ENCODE measurements around the gene SHB. TPM values are rescaled to one million over a fixed set of nuclear protein-coding genes. Genes with fewer than 3 reads are reported as not detected.

SHB gene
- total and polyA plus RNA-seq, 2 of the 8 experiments (the other 6 are each of a cell fraction or from before 2014, with no cell fraction given): 4.1 to 12.6 TPM

DNA sequence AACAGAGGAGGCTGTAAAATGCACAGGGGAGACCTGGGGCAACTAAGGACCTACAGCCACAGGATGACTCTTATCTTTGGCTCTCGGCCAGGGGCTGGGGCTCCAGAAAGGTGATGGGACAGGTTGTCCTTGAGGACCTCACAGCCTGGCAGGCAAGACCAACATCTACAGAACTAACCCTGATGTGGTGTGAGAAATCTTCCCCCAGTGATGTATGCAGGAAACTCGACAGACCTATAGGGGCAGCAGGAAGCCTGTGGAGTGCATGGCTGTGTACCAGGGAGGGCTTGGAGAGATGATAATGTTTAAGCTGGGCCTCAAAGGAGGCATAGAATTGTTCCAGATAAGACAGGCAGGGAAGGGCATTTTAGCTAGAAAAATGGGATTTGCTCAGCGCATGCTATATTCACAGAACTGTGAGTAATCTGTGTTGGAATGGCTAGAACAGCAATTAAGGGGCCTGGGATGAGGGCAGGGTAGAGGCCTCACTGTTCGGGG lies 96.6 kb downstream of the SHB start:
- no peaks in the 10 kb centered on the region for H3K9me3 ChIP-seq (ENCODE audit: insufficient read depth in 2 of 2, low read depth in 1 of 2, low read length in 1 of 2)
- H3K27ac ChIP-seq (ENCODE audit: low read depth, low read length): no peak overlapping the region
- H3K18ac ChIP-seq (ENCODE audit: extremely low read depth, low read length): no peak overlapping the region
- H3K4me2 ChIP-seq (ENCODE audit: insufficient read depth in 1 of 2, low read depth in 2 of 2, low read length in 2 of 2): no peak overlapping the region
- H3K79me2 ChIP-seq (ENCODE audit: control insufficient read depth in 1 of 2, insufficient read depth in 2 of 2, low read length in 2 of 2): no peaks in the 10 kb centered on the region
- H2BK12ac ChIP-seq (ENCODE audit: low read depth, low read length): no peak overlapping the region
- H3K79me1 ChIP-seq (ENCODE audit: low read depth, low read length): no peaks in the 10 kb centered on the region
- CTCF ChIA-PET (ENCODE audit: partially characterized antibody): interaction anchor here (0.7 to 1.5 kb wide), 6 partner anchors 10 to 390 kb away, joined by 3 to 5 read pairs (median 3); no protein-coding TSS in a partner anchor
- H4K91ac ChIP-seq (replicated peaks; ENCODE audit: insufficient read length, low read length): no peak overlapping the region
- no peak overlapping the region for H2AK5ac ChIP-seq (ENCODE audit: low read depth, low read length)
- no peaks in the 10 kb centered on the region for H3K23me2 ChIP-seq (ENCODE audit: low read depth, low read length)
- no peak overlapping the region for H4K8ac ChIP-seq (ENCODE audit: extremely low read depth, insufficient read depth, low read length)
- no peak overlapping the region for H3K4me3 ChIP-seq (ENCODE audit: extremely low read depth in 1 of 4, insufficient read depth in 2 of 4, low read depth in 3 of 4, low read length in 4 of 4)
- no peak overlapping the region for H2BK15ac ChIP-seq (ENCODE audit: low read length)
- H3K36me3 ChIP-seq (ENCODE audit: control insufficient read depth in 2 of 4, insufficient read depth in 4 of 4, low read length in 3 of 4): peaks cover 0 to 3% (median 0%) of the 10 kb centered on the region in 4 experiments; a peak in 2 of 8 replicates
- no peak overlapping the region for H4K5ac ChIP-seq (ENCODE audit: insufficient read length, low read depth, low read length)
- no peak overlapping the region for H2AFZ ChIP-seq (ENCODE audit: low read length)
- no peak overlapping the region for H2BK5ac ChIP-seq (ENCODE audit: low read depth, low read length)
- WGBS, 2 experiments (ENCODE audit: extremely low coverage in 1 of 2, insufficient coverage in 1 of 2, insufficient read length in 1 of 2, insufficient replicate concordance in 2 of 2, low coverage in 1 of 2, low lambda C conversion rate in 2 of 2, missing lambda C conversion rate in 1 of 2): 83% methylated on average over 4 of the region's 4 CpGs; no CpG with 5 or more reads in 1 of the 2 experiments
- FAIRE-seq (no peak), DNase-seq (ENCODE audit: low read depth in 1 of 2, low spot score in 2 of 2) (no peak)
- no peaks in the 10 kb centered on the region for H3K27me3 ChIP-seq (replicated peaks in 1 of 4; ENCODE audit: control insufficient read depth in 3 of 4, extremely low read depth in 1 of 4, insufficient read depth in 3 of 4, low read length in 3 of 4)
- H3K14ac ChIP-seq (ENCODE audit: insufficient read length): no peak overlapping the region
- peaks cover 3 to 5% of the 10 kb centered on the region in 2 experiments for H4K20me1 ChIP-seq (replicated peaks in 1 of 2; ENCODE audit: control insufficient read depth in 1 of 2, insufficient read depth in 2 of 2, low read length in 2 of 2)
- no peak overlapping the region for H3K23ac ChIP-seq (ENCODE audit: insufficient read length)
- no peak overlapping the region for H2BK120ac ChIP-seq (replicated peaks; ENCODE audit: low read depth, low read length)
- H3K9ac ChIP-seq (replicated peaks in 1 of 4; ENCODE audit: extremely low read depth in 1 of 4, low read depth in 3 of 4, low read length in 3 of 4): no peak overlapping the region
- H2BK20ac ChIP-seq (ENCODE audit: low read length): no peak overlapping the region
- POLR2A ChIA-PET (ENCODE audit: partially characterized antibody): interaction anchor here (1.0 kb wide), 1 partner anchor 12 kb away, joined by 3 read pairs; no protein-coding TSS in a partner anchor
- H3K4ac ChIP-seq (replicated peaks; ENCODE audit: insufficient read length, low read depth, low read length): no peak overlapping the region
- H3K56ac ChIP-seq (replicated peaks; ENCODE audit: insufficient read length, low read depth, low read length): no peak overlapping the region
- TF ChIP-seq, protein P1, sequence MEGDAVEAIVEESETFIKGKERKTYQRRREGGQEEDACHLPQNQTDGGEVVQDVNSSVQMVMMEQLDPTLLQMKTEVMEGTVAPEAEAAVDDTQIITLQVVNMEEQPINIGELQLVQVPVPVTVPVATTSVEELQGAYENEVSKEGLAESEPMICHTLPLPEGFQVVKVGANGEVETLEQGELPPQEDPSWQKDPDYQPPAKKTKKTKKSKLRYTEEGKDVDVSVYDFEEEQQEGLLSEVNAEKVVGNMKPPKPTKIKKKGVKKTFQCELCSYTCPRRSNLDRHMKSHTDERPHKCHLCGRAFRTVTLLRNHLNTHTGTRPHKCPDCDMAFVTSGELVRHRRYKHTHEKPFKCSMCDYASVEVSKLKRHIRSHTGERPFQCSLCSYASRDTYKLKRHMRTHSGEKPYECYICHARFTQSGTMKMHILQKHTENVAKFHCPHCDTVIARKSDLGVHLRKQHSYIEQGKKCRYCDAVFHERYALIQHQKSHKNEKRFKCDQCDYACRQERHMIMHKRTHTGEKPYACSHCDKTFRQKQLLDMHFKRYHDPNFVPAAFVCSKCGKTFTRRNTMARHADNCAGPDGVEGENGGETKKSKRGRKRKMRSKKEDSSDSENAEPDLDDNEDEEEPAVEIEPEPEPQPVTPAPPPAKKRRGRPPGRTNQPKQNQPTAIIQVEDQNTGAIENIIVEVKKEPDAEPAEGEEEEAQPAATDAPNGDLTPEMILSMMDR (IDR thresholded peaks at IDR 0.05; ENCODE audit: control extremely low read depth in 1 of 3, insufficient read depth in 1 of 3, low read depth in 1 of 3, low read length in 3 of 3): peak in 1 of 3 experiments; percentile 34; a peak in 1 of 4 replicates
- peak in 1 of 2 experiments; percentile 31; a peak in 3 of 4 replicates for TF ChIP-seq RAD21 (IDR thresholded peaks at IDR 0.05 in 1 of 2, conservative IDR thresholded peaks at IDR 0.05 in 1 of 2; ENCODE audit: low read depth in 2 of 2, low read length in 2 of 2)
- TF ChIP-seq, protein P2, sequence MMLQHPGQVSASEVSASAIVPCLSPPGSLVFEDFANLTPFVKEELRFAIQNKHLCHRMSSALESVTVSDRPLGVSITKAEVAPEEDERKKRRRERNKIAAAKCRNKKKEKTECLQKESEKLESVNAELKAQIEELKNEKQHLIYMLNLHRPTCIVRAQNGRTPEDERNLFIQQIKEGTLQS (IDR thresholded peaks at IDR 0.05; ENCODE audit: insufficient read depth, low read depth, low read length): no peak
- no peaks in the 10 kb centered on the region; a peak in 1 of 7 replicates for H3K4me1 ChIP-seq (replicated peaks in 1 of 4; ENCODE audit: control insufficient read depth in 3 of 4, insufficient read depth in 4 of 4, low read length in 3 of 4)
